Sigmoid colon (tissue), 3 donors: ENCODE results near the gene CARD11.

ENCODE experiments used
- POLR2A ChIP-seq, 2 donors: fragments of 450-650 bp; IDR thresholded peaks; one replicate each; pipeline ENCODE4 v1.6.1; 2016; ENCODE audit warnings: antibody characterized with exemption in 2 of 2, mild to moderate bottlenecking in 2 of 2, moderate library complexity in 2 of 2
- TF ChIP-seq, protein P1 (sequence below), 4 experiments: fragments of 450-650 bp in 3 of 4; fragments of 200-600 bp in 1 of 4; IDR thresholded peaks; one replicate each; pipeline ENCODE4 v1.5.1; 2016 to 2019; ENCODE audit warnings: antibody characterized with exemption in 4 of 4, mild to moderate bottlenecking in 3 of 4, moderate library complexity in 2 of 4

- TF ChIP-seq, protein P1, sequence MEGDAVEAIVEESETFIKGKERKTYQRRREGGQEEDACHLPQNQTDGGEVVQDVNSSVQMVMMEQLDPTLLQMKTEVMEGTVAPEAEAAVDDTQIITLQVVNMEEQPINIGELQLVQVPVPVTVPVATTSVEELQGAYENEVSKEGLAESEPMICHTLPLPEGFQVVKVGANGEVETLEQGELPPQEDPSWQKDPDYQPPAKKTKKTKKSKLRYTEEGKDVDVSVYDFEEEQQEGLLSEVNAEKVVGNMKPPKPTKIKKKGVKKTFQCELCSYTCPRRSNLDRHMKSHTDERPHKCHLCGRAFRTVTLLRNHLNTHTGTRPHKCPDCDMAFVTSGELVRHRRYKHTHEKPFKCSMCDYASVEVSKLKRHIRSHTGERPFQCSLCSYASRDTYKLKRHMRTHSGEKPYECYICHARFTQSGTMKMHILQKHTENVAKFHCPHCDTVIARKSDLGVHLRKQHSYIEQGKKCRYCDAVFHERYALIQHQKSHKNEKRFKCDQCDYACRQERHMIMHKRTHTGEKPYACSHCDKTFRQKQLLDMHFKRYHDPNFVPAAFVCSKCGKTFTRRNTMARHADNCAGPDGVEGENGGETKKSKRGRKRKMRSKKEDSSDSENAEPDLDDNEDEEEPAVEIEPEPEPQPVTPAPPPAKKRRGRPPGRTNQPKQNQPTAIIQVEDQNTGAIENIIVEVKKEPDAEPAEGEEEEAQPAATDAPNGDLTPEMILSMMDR (IDR thresholded peaks at IDR 0.05), result no peak
- no peak for TF ChIP-seq POLR2A (IDR thresholded peaks at IDR 0.05)
Measured at GRCh38 chr7:2979951-2980350, 63.7 kb downstream of the CARD11 start.
